Omental fat pad (tissue), 4 donors: ENCODE data around the gene ATP6V0A1. TPM values are rescaled to one million over a fixed set of nuclear protein-coding genes. Genes with fewer than 3 reads are reported as not detected.

Source experiments
- ATAC-seq: fragments of 150-250 bp; one replicate; pipeline ENCODE4 v1.9.1; 2016; ENCODE audit warnings: mild to moderate bottlenecking, moderate library complexity; ENCODE audit not compliant: low FRiP score
- DNase-seq: peaks from one replicate; pipeline ENCODE4 v3.0.0-alpha.2; 2019; ENCODE audit warnings: low spot score
- total RNA-seq, 4 donors: library from RNA; depleted of rRNA; stranded (reverse); fragments of >200 nt; gene quantifications; one replicate each; pipeline ENCODE4 v1.1.0, GENCODE V29; 2016
- TF ChIP-seq, protein P1 (sequence below), 3 donors: fragments of 450-650 bp; IDR thresholded peaks; one replicate each; pipeline ENCODE4 v1.5.1; 2016 to 2017; ENCODE audit warnings: antibody characterized with exemption in 3 of 3, mild to moderate bottlenecking in 3 of 3, moderate library complexity in 2 of 3

The ATP6V0A1 gene
- total RNA-seq, 4 donors from 2014 or later, result 76.7 to 106 (median 89.2) TPM

DNA sequence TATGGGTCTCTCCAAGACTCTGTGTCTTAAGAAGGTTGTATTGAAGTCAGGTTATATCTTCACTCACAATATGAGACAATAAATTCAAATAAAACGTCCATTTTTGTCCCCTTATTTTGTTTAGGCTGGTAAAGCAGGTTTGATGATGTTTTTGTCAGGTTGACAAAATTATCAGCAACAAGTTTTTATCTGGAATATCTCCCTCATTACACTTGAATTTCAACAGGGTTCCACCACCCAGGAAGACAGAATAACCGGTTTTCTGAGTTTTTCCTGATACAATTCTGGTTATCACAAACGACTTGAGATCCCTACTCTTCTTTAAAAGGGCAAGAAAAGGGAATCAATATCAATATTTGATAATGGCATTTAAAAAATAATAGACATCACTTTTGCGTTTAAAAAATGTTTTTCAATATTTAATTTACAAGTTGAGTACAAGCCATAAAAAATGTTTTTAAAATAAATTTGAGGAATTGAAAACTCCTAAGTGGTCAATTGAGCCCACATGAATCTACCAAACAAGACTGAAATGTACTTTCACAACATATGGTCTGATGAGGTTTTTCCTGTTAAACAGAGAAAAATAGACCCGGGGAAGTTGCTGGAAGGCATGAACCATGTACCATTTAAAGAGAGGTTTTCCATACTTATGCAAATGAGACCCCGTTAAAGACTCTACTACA lies 1.4 kb upstream of the ATP6V0A1 start:
- no peak for DNase-seq
- ATAC-seq, result no peak
- TF ChIP-seq, protein P1, sequence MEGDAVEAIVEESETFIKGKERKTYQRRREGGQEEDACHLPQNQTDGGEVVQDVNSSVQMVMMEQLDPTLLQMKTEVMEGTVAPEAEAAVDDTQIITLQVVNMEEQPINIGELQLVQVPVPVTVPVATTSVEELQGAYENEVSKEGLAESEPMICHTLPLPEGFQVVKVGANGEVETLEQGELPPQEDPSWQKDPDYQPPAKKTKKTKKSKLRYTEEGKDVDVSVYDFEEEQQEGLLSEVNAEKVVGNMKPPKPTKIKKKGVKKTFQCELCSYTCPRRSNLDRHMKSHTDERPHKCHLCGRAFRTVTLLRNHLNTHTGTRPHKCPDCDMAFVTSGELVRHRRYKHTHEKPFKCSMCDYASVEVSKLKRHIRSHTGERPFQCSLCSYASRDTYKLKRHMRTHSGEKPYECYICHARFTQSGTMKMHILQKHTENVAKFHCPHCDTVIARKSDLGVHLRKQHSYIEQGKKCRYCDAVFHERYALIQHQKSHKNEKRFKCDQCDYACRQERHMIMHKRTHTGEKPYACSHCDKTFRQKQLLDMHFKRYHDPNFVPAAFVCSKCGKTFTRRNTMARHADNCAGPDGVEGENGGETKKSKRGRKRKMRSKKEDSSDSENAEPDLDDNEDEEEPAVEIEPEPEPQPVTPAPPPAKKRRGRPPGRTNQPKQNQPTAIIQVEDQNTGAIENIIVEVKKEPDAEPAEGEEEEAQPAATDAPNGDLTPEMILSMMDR (IDR thresholded peaks at IDR 0.05), result no peak

DNA sequence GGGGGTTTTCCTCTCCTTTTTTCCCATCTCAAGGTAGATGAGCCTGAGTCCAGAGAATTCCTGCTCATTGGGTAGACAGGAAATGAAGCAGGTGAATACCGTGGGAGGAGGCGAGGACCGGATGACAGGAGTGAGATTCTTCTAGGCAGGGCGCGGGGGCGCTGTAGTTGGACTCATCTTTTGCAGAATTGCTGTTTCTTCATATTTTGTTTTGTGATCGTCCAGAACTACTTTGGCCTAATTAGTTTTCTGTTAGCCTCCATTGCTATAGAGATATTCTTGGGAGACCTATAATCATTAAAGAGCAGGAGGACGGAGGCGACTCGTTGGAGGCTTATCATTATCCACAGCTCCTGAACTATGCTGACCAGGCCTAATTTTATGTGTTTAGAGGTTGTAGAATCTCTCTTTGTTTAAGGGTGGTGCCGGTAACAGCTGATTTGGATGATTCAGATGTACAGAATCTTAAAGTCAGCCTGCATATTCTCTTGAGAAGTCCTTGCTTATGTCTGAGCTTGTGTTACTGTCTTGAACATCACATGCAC lies 650 bp downstream of the ATP6V0A1 start:
- TF ChIP-seq, protein P1 (IDR thresholded peaks at IDR 0.05), result no peak
- DNase-seq (peak; percentile 71), ATAC-seq (peak; percentile 75)

DNA sequence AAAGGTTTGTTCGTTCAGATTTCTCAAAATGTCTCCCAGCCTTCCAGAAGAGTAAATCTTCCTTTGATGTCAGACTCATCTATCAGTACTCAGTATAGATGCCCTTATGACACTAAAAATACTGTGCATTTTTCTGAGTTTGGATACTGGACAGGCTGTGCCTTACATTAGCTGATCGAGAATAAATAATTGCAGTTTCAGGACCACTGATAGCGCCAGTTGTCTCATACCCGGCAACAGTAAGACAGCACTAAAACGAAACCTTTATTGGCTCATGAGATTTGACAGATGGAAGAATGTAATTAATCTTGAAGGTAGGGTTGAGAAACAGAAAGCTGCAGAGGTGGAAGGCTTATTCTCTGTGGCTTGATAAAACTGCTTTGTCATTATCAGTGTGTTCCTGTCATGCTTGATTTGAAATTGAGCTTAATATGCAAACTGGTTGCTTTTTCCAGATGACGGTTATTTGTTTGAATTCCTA lies 1.2 kb downstream of the ATP6V0A1 start:
- TF ChIP-seq, protein P1 (IDR thresholded peaks at IDR 0.05), result no peak
- ATAC-seq (peak; percentile 52), DNase-seq (no peak)

- DNase-seq (no peak), ATAC-seq (no peak)
- TF ChIP-seq, protein P1 (IDR thresholded peaks at IDR 0.05), result no peak
Measured at GRCh38 chr17:42460371-42460770, 1.7 kb downstream of the ATP6V0A1 start.

- TF ChIP-seq, protein P1 (IDR thresholded peaks at IDR 0.05), result no peak
- DNase-seq (no peak), ATAC-seq (no peak)
Measured at GRCh38 chr17:42463976-42464400, 5.3 kb downstream of the ATP6V0A1 start.

GRCh38 chr17:42467889-42468288 lies 9.2 kb downstream of the ATP6V0A1 start:
- ATAC-seq (no peak), DNase-seq (no peak)
- TF ChIP-seq, protein P1 (IDR thresholded peaks at IDR 0.05), result no peak
